Neural crest cell (in vitro differentiated cells): ENCODE results near the gene CMSS1. TPM values are rescaled to one million over a fixed set of nuclear protein-coding genes. Genes with fewer than 3 reads are reported as not detected.

Source experiments
- DNase-seq: peaks from one replicate; pipeline ENCODE4 v3.0.0; 2021; ENCODE audit warnings: low read depth, mixed read lengths, low spot score
- H3K27ac Mint-ChIP-seq: one replicate; pipeline ENCODE4 v1.8.0; 2021; ENCODE audit warnings: mild to moderate bottlenecking, mixed read lengths; ENCODE audit not compliant: unreplicated experiment
- H3K27me3 Mint-ChIP-seq: 2 replicates; pipeline ENCODE4 v1.8.0; 2021; ENCODE audit warnings: low read depth, mild to moderate bottlenecking, mixed read lengths
- H3K36me3 Mint-ChIP-seq: 2 replicates; pipeline ENCODE4 v1.8.0; 2021; ENCODE audit warnings: low read depth, mild to moderate bottlenecking, mixed read lengths
- H3K4me1 Mint-ChIP-seq: 2 replicates; pipeline ENCODE4 v1.8.0; 2021; ENCODE audit warnings: mixed read lengths
- H3K4me3 Mint-ChIP-seq: one replicate; pipeline ENCODE4 v1.8.0; 2021; ENCODE audit warnings: mild to moderate bottlenecking, mixed read lengths
- H3K9me3 Mint-ChIP-seq: 2 replicates; pipeline ENCODE4 v1.8.0; 2021; ENCODE audit warnings: mixed read lengths
- total RNA-seq: library from RNA; stranded (reverse); gene quantifications from 2 replicates; pipeline ENCODE4 v1.2.1, GENCODE V29; 2021
- TF ChIP-seq, protein P1 (sequence below): fragments of 200-600 bp; sonication (generic); conservative IDR thresholded peaks from 2 replicates; pipeline ENCODE4 v1.5.0; 2021; ENCODE audit warnings: antibody characterized with exemption, mild to moderate bottlenecking

Gene CMSS1
- total RNA-seq, 1 donor from 2014 or later: 60.9 TPM

- Mint-ChIP-seq H3K27me3 (no peaks in the 10 kb centered on the region), H3K9me3 (no peaks in the 10 kb centered on the region), H3K36me3 (peaks cover 3% of the 10 kb centered on the region), H3K4me1 (peaks cover 42% of the 10 kb centered on the region), H3K4me3 (no peak overlapping the region), H3K27ac (no peak overlapping the region)
- DNase-seq: no peak
- TF ChIP-seq, protein P1, sequence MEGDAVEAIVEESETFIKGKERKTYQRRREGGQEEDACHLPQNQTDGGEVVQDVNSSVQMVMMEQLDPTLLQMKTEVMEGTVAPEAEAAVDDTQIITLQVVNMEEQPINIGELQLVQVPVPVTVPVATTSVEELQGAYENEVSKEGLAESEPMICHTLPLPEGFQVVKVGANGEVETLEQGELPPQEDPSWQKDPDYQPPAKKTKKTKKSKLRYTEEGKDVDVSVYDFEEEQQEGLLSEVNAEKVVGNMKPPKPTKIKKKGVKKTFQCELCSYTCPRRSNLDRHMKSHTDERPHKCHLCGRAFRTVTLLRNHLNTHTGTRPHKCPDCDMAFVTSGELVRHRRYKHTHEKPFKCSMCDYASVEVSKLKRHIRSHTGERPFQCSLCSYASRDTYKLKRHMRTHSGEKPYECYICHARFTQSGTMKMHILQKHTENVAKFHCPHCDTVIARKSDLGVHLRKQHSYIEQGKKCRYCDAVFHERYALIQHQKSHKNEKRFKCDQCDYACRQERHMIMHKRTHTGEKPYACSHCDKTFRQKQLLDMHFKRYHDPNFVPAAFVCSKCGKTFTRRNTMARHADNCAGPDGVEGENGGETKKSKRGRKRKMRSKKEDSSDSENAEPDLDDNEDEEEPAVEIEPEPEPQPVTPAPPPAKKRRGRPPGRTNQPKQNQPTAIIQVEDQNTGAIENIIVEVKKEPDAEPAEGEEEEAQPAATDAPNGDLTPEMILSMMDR: no peak
Observed at GRCh38 chr3:100122321-100122720, 304.7 kb downstream of the CMSS1 start.

DNA sequence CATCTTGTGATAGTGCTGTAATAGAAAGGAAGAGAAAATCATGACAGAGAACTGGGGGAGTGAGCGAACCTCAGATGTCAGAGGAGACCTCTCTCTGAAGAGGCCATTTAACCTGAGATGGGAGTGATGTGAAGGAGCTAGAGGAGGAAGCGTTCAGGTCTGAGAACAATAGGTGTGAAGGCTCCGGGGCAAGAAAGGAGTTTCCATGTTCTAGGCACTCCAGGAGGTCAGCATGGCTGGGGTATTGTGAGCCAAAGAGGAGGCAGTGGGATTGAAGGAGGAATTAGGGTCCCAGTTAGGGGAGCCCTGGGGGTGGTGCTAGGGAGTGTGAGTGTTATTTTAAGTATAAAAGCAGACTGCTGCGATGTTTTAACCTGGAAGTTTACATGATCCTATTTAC, 305.4 kb downstream of the CMSS1 start:
- H3K9me3 Mint-ChIP-seq: no peaks in the 10 kb centered on the region
- TF ChIP-seq, protein P1: no peak
- DNase-seq: no peak
- no peaks in the 10 kb centered on the region for H3K27me3 Mint-ChIP-seq
- H3K4me1 Mint-ChIP-seq: peaks cover 42% of the 10 kb centered on the region
- H3K4me3 Mint-ChIP-seq: no peak overlapping the region
- H3K27ac Mint-ChIP-seq: peak overlapping the region; percentile 78
- peaks cover 2% of the 10 kb centered on the region for H3K36me3 Mint-ChIP-seq

GRCh38 chr3:100124201-100124761, 306.6 kb downstream of the CMSS1 start:
- H3K9me3 Mint-ChIP-seq: no peaks in the 10 kb centered on the region
- H3K4me3 Mint-ChIP-seq: no peak overlapping the region
- peaks cover 41% of the 10 kb centered on the region for H3K4me1 Mint-ChIP-seq
- H3K27ac Mint-ChIP-seq: no peak overlapping the region
- H3K36me3 Mint-ChIP-seq: peaks cover 2% of the 10 kb centered on the region
- peak; percentile 20 for DNase-seq
- H3K27me3 Mint-ChIP-seq: no peaks in the 10 kb centered on the region
- TF ChIP-seq, protein P1: no peak

DNA sequence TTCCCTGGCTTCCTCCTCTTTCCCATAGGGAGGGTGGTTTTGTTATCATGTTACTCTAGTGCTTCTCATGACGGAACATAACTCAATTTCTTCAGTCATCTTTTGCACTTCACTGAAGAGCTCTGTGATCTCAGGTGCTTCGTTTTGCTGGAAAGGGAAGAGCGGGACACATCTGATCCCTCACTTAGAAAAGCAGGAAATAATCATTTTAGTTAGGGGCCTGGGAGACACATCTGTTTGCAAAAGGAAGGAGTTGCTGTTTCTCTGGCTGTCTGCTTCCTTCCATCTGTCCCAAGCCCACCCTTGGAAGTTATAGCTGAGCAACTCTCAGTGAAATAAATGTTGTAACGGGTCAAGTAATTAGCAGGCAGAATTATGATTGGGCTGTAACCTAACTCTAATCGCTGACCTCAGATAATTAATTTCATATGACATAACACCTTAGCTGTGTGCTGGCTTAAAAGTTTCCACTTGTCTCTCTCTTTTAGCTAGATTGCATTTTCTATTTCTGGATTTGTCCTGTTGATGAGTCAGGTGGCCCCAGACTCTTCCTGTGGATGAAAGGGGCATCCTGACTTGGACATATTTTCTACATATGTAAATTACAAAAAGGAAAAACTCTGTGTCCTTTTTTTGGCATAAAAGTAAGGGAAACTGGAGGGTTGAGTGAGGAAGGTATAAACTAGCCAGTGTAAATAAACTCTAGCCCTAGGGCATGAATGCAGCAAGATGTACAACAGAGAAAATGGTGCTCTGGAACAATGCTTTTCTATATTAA, 307.7 kb downstream of the CMSS1 start:
- no peak overlapping the region for H3K4me3 Mint-ChIP-seq
- peak overlapping the region; percentile 4 for H3K27ac Mint-ChIP-seq
- peaks cover 2% of the 10 kb centered on the region for H3K36me3 Mint-ChIP-seq
- no peaks in the 10 kb centered on the region for H3K27me3 Mint-ChIP-seq
- TF ChIP-seq, protein P1: no peak
- no peaks in the 10 kb centered on the region for H3K9me3 Mint-ChIP-seq
- H3K4me1 Mint-ChIP-seq: peaks cover 39% of the 10 kb centered on the region
- DNase-seq: no peak

DNA sequence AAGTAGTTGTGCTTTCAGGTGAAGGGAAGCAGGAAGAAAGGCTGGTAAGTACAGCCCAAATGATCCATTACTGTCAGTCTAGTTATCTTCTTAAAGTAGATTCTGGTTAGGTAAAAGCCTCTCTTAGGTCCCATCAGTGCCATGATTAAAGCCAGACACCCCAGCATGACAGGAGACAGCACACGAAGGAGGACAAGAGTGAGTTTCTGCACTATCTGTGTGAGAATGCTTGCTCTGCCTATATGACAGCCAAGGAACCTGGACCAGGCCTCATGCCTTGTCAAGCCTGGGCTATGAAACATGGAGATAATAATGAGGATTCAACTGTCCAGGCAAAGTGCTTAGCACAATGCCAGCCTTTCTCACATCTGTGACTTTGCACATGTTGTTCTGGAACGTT, 310.1 kb downstream of the CMSS1 start:
- H3K27me3 Mint-ChIP-seq: no peaks in the 10 kb centered on the region
- peaks cover 34% of the 10 kb centered on the region for H3K4me1 Mint-ChIP-seq
- no peaks in the 10 kb centered on the region for H3K9me3 Mint-ChIP-seq
- H3K4me3 Mint-ChIP-seq: no peak overlapping the region
- no peak for DNase-seq
- TF ChIP-seq, protein P1: no peak
- no peaks in the 10 kb centered on the region for H3K36me3 Mint-ChIP-seq
- no peak overlapping the region for H3K27ac Mint-ChIP-seq
